GM19351 (cell line): ENCODE data around the gene LCLAT1.
"Not testable (repeated sequence)": the region's sequence is repeated elsewhere in the genome, so short reads cannot be mapped to it uniquely, and the experiment has no call there.

Experiments used
- ATAC-seq: cut with Tn5 transposase; IDR thresholded peaks from one replicate; pipeline ENCODE4 v1.9.1; 2021; ENCODE audit warnings: mild to moderate bottlenecking, moderate library complexity; ENCODE audit not compliant: unreplicated experiment

LCLAT1 gene

GRCh38 chr2:30453498-30453897 is 6.5 kb downstream of the LCLAT1 start:
- no peak for ATAC-seq

- no peak for ATAC-seq
These were observed 7.5 kb downstream of the LCLAT1 start for GRCh38 chr2:30454571-30454970.

GRCh38 chr2:30455114-30455738 is 8.2 kb downstream of the LCLAT1 start:
- no peak for ATAC-seq

GRCh38 chr2:30456106-30456505 is 9.1 kb downstream of the LCLAT1 start:
- no peak for ATAC-seq

- no peak for ATAC-seq
These were observed 9.5 kb downstream of the LCLAT1 start for GRCh38 chr2:30456579-30456978.

- ATAC-seq = no peak
These were observed 10.2 kb downstream of the LCLAT1 start for GRCh38 chr2:30457296-30457695.

- ATAC-seq = no peak
These were observed 12.1 kb downstream of the LCLAT1 start for GRCh38 chr2:30459140-30459539.

GRCh38 chr2:30462131-30462857 is 15.2 kb downstream of the LCLAT1 start:
- no peak for ATAC-seq

- no peak for ATAC-seq
These were observed 16.5 kb downstream of the LCLAT1 start for GRCh38 chr2:30463535-30463934.

- no peak for ATAC-seq
These were observed 17.6 kb downstream of the LCLAT1 start for GRCh38 chr2:30464544-30465170.

GRCh38 chr2:30465171-30465545 is 18.1 kb downstream of the LCLAT1 start:
- ATAC-seq = no peak

- no peak for ATAC-seq
These were observed 19.2 kb downstream of the LCLAT1 start for GRCh38 chr2:30466216-30466615.

GRCh38 chr2:30467062-30467826 is 20.2 kb downstream of the LCLAT1 start:
- not testable (repeated sequence) for ATAC-seq

- ATAC-seq = no peak
These were observed 23.4 kb downstream of the LCLAT1 start for GRCh38 chr2:30470426-30470825.

- no peak for ATAC-seq
These were observed 25.3 kb downstream of the LCLAT1 start for GRCh38 chr2:30472326-30472725.

- no peak for ATAC-seq
These were observed 28.5 kb downstream of the LCLAT1 start for GRCh38 chr2:30475542-30475941.

GRCh38 chr2:30476636-30477035 is 29.6 kb downstream of the LCLAT1 start:
- no peak for ATAC-seq

- no peak for ATAC-seq
These were observed 33.8 kb downstream of the LCLAT1 start for GRCh38 chr2:30480703-30481322.

GRCh38 chr2:30481323-30481800 is 34.3 kb downstream of the LCLAT1 start:
- no peak for ATAC-seq

GRCh38 chr2:30482011-30482410 is 35.0 kb downstream of the LCLAT1 start:
- ATAC-seq = no peak

GRCh38 chr2:30484145-30484544 is 37.1 kb downstream of the LCLAT1 start:
- no peak for ATAC-seq
